HG03520 (cell line): ENCODE data around the gene SEPHS1.

Source experiments
- ATAC-seq: cut with Tn5 transposase; IDR thresholded peaks from one replicate; pipeline ENCODE4 v1.9.1; 2021; ENCODE audit warnings: mild to moderate bottlenecking, moderate library complexity; ENCODE audit not compliant: unreplicated experiment

SEPHS1 gene

GRCh38 chr10:13328613-13329012 lies 19.5 kb downstream of the SEPHS1 start:
- no peak for ATAC-seq

GRCh38 chr10:13328126-13328525 lies 20.0 kb downstream of the SEPHS1 start:
- no peak for ATAC-seq

DNA sequence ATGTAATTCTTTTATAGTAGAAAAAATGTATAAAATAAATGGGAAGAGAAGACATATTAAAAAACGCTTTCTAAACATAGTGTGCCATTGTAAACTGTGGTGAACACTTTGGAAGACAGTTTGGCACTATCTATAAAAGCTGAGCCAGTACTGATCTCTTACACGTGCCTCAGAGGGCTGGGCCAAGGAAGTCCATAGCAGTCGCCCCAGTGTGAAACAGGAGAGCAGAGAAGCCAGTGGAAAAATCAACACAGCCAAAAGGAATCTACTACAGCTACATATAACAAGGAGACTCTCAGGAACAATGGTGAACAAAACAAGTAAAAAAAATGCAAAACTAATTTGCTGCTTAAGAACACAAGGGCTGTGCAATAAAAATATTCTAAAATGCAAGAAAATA lies 20.6 kb downstream of the SEPHS1 start:
- no peak for ATAC-seq

DNA sequence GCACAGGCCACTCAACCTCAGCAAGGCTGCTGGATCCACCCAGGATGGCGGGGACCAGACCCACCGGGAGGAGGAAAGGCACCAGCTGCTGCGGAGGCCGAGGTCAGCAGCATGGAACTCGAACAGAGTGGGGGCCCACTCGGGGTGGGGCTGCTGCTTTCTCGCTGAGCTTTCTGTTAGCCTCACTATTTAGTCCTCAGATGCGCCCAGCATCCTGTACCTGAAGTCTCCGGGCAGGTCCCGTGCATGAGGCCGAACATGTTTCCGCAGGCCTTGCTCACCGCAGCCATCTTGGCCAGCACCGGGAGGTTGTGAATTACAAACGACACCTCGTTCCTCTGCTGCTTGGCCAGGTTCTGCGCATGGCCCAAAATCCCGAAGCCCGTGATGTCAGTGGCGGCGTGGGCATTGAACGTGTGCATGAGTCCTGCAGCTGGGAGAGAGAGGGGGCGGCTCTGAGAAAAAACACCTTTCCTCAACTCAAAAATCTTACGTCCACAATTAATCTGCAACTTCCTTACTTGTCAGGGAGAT lies 25.4 kb downstream of the SEPHS1 start:
- no peak for ATAC-seq

DNA sequence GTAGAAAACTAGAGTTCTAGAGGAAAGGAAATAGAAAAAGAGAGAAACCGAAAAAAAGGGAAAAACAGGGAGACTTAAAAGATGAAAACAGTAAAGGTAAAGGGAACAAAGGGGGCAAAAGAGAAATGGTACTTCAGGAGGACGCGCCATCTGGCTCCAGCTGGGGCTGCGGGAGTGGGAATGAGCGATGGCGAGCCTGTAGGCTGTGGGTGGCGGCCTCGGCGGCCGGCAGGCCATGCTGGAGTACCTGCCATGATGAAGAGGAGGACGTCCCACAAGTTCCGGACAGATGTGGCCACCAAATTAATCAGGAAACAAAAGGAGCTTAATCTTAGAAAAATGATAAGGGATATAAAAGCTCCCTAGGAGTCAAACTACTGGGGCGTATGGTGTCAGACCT lies 26.5 kb downstream of the SEPHS1 start:
- ATAC-seq, result no peak

DNA sequence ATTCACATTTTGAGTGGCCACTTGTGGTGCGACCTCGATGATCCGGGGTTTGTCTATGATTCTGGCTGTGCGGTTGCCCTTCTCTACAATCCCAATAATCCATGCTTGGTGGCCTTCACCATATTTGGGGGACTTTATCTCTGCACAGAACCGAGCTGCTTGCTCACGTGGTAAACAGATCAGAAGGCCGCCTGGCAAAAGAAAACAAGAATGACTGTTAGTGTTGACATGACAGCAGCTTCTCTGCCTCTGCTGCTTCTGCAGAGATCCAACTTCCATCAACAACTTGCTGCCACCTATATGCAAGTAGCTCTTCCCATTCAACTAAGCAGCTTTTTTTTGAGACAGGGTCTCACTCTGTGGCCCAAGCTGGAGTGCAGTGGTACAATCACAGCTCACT lies 28.9 kb downstream of the SEPHS1 start:
- no peak for ATAC-seq

DNA sequence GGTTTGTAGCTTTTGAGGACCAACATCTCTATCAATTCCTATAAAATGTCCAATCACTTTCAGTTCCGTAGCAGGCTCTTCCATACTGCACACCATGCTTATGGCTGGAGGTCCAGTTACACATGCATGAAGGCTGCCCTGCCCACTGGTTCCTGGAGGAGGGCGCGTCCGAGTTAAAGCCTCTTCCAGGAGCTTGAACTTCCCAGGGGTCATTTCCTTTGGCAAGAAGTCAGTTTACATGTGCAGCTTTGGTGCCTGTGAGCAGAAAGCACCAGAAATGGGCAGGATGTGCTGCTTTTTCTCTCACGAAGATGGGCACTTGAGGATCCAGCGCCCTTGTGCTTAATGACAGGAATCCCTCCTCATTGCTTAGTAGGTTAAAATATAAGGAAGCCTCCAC lies 30.6 kb downstream of the SEPHS1 start:
- no peak for ATAC-seq

DNA sequence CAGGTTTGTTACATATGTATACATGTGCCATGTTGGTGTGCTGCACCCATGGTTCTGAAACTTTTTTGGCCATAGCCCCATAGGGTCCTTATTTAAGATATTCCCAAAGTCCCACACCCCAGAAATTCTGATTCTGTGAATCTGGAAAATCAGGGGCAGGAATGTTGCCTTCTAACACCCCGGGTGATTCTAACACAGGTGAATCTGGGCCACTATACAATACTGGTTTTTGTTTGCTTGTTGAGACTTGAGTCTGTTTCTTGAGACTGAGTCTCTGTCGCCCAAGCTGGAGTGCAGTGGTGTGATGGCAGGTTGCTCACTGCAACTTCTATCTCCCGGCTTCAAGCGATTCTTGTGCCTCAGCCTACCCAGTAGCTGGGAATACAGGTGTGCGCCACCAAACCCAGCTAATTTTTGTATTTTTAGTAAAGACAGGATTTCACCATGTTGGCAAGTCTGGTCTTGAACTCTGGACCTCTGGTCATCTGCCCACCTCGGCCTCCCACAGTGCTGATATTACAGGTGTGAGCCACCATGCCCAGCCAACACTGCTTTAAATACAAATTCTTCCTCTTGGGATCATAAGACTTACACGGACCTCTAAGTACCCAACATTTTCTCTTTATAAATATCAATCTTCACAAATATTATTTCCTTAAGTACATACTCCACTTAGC lies 31.3 kb downstream of the SEPHS1 start:
- ATAC-seq, result no peak

DNA sequence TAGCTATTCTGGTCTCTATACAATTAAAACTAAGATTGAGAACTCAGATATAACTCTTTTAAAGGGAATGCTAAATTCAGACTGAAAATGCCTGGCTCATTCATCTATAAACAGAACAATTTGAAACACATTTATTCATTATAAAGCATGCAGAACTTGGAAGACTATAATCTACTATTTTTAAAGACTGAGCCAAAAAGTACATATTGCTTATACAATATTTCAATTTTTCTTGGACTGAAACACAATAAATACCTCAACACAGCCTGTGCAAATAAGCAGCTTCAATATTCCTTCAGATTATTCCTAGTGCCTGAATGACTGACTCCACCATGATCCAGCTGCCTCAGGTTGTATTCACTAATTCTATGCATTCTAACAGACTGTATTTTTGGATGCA lies 32.7 kb downstream of the SEPHS1 start:
- no peak for ATAC-seq

DNA sequence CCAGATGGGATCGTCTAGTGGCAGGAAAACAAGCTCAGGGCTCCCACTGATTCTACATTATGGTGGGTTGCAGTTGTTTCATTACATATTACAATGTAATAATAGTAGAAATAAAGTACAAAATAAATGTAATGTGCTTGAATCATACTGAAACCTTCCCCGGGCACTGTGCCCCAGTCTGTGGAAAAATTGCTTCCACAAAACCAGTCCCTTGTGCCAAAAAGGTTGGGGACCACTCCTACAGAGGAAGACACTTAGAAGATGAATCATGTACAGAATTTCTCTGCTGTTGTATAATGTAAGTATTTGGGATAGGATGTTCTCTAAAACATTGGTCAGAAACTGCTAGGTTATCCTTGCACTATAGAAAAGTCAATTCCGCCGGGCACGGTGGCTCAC lies 36.9 kb downstream of the SEPHS1 start:
- ATAC-seq, result no peak

- no peak for ATAC-seq
Measured at GRCh38 chr10:13310518-13311176, 37.4 kb downstream of the SEPHS1 start.

- ATAC-seq, result no peak
Measured at GRCh38 chr10:13309792-13310191, 38.3 kb downstream of the SEPHS1 start.

- ATAC-seq, result no peak
Measured at GRCh38 chr10:13308096-13308495, 40.0 kb downstream of the SEPHS1 start.

DNA sequence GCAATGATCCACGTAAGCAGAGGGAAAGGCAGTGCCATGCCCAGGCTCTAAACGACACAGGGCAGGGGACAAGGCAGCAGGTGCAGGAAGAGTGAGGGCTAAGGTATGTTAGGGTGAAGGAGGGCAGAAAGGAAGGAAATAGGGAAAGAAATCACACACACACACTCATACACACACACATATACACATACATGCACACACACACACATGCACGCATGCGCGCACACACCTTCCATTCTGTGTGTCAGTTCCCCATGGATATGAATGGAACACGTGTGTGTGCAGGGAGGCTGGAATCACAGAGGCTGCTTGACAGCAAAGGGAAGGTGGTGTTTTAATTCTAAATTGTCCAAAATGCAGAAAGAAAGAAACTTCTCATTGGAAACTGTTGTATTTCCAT lies 42.0 kb downstream of the SEPHS1 start:
- ATAC-seq, result no peak

DNA sequence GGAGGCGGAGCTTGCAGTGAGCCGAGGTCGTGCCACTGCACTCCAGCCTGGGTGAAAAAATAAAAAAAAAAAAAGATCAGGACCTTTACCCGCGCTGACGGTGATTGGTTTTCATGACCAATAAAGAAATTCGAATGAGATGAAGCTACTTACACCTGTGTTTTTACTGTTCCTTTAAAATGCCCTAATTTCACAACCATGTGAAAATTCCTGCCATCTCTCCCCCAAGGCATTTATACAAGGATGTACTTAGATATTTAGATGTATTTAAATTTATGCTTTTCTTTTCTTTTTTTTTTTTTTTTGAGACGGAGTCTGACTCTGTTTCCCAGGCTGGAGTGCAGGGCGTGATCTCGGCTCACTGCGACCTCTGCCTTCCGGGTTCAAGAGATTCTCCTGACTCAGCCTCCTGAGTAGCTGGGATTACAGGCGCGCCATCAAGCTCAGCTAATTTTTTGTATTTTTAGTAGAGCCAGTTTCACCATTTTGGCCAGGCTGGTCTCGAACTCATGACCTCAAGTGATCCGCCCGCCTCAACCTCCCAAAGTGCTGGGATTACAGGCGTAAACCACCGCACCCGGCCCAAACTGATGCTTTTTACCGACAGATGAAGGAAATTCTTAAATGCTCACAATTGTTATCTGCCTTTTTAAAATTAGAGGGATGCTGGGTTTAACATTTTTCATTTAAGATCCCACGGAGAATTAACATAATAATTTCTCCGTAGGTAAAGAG lies 45.1 kb downstream of the SEPHS1 start:
- no peak for ATAC-seq

DNA sequence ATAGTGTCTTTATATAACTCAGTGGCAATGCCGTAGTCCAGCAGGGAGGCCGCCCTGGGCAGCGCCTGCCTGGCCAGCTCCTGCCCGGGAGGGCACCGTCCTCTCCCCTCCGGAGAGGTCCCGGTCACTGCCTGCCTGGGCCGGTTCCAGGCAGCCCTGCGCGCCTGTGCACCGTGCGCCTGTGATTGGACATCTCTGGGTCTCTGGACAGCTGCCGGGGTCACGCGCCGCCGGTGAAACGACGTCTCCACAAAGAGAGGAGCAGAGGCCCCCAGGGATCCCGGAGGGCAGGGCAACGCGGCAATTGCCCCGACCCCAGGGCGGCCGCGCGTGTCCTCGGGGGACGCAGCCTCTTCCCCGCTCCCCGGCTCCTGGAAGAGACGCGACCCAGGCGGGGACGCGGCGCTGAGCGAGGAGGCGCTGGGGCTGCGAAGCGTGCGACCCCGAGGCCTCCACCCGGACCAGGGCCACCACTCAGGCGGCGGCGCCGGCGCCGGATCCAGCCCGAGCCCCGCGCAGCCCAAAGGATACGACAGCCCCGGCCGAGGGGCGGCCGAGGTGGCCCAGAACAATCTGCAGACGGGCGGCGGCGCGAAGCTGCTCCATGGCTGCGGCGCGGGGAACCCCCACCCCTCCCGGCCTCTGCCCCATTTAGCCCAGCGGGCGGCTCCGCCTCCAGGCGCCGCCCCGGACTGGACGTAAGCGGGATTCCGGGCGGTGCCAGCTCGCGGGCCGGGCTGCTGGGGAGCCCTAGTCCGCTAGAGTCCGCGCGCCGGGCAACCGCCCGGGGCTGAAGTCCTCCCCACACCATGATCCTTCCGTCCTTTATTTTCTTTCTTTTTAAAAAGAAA lies 48.4 kb downstream of the SEPHS1 start, which contains the start of gene PHYH:
Gene PHYH (minus strand): TSS at position 628 of the 851 bp plus-strand sequence. CDS start 22 bp downstream, at position 606.
- ATAC-seq, result peak; percentile 50

DNA sequence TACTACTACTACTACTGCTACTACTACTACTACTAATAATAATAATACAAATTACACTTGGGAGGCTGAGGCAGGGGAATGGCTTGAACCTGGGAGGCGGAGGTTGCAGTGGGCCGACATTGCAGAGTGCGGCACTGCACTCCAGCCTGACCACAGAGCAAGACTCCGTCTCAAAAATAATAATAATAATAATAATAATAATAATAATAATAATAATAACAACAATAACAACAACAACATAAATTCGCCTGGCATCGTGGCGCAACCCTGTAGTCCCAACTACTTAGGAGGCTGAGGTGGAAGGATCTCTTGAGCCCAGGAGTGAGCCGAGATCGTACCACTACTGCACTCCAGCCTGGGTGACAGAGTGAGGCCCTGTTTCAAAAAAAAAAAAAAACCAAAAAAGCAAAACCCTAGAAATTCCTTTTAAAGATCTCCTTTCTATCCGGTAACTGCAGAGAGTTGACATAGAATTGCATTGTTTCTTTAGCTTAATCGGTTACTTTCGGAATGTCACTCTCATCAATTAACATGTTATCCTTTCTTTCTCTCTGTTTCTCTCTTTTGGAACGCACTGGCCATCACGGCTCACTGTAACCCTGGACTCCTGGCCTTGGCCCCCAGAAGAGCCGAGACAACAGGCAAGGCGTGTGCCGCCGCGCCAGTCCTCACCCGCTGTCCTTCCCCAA lies 49.2 kb downstream of the SEPHS1 start:
- ATAC-seq, result no peak

DNA sequence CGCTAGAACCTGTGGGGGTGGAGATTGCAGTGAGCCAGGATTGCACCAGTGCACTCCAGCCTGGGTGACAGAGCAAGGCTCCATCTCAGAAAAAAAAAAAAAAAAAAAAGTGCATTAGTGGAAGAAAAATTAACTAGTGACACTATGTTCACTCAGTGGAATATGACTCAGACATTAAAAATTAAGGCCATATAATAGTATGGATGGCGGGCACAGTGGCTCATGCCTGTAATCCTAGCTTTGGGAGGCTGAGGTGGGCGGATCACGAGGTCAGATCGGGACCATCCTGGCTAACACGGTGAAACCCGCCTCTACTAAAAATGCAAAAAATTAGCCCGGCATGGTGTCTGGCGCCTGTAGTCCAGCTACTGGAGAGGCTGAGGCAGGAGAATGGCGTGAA lies 51.6 kb downstream of the SEPHS1 start:
- ATAC-seq, result no peak

- ATAC-seq, result no peak
Measured at GRCh38 chr10:13294784-13295183, 53.3 kb downstream of the SEPHS1 start.
